Measurements from ENCODE around the gene EPHX1.

DNA sequence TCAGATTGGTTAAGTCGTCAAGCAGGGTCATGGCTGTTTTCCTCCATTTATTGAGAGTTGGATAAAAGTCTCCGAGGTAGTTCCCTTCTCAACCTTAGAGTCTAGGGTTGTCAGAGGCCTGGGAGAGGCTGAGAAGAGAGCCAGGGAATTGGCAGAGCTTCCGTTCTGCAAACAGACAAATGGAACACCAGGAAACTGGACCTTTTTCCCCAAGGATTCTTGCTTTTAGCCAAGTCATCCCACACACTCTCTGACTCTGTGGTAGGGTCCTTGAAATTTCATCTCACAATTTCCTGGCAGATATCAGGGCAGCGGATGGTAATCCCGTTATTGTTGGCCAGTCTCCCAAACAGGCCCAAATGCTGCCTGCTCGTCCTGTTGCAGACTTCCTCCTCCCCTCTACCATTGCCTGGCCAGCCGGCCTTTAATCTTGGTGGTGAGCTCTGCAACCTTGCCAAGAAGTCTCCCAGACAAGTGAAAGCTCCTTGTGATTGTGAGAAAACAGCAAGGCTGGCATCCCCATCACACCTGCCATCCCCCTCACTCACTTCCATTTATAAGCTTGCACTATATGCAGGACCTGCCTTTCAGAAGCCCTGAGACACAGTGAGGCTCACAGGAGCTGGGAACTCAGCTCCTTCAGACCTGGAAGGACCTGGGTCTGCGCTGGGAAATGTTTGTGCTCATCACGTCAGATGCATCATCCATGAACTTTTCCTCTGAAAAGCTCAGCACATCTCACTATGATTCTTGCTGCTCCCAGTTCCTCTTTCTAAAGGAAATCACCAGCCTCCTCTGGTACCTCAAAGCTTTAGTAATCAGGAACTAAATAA, 46.0 kb upstream of the EPHX1 start:
- TF ChIP-seq YY1 (IDR thresholded peaks at IDR 0.05; ENCODE audit: low read depth, low read length) (no peak), POLR2AphosphoS5 (IDR thresholded peaks at IDR 0.05; ENCODE audit: low read length) (no peak), CREM (IDR thresholded peaks at IDR 0.05; ENCODE audit: low read depth) (no peak), HDAC2 (IDR thresholded peaks at IDR 0.05) (no peak), BMI1 (IDR thresholded peaks at IDR 0.05; ENCODE audit: borderline replicate concordance) (no peak), CBX5 (IDR thresholded peaks at IDR 0.05; ENCODE audit: low read depth) (no peak), E2F4 (IDR thresholded peaks at IDR 0.05; ENCODE audit: low read depth, low read length) (no peak), EP300 (IDR thresholded peaks at IDR 0.05; ENCODE audit: borderline replicate concordance in 1 of 2, control insufficient read depth in 1 of 2, low read depth in 2 of 2, low read length in 2 of 2) (no peak), SIN3A (IDR thresholded peaks at IDR 0.05; ENCODE audit: low read depth, low read length) (no peak), STAT3 (IDR thresholded peaks at IDR 0.05; ENCODE audit: low read depth, low read length) (no peak)
- TF ChIP-seq, protein P1, sequence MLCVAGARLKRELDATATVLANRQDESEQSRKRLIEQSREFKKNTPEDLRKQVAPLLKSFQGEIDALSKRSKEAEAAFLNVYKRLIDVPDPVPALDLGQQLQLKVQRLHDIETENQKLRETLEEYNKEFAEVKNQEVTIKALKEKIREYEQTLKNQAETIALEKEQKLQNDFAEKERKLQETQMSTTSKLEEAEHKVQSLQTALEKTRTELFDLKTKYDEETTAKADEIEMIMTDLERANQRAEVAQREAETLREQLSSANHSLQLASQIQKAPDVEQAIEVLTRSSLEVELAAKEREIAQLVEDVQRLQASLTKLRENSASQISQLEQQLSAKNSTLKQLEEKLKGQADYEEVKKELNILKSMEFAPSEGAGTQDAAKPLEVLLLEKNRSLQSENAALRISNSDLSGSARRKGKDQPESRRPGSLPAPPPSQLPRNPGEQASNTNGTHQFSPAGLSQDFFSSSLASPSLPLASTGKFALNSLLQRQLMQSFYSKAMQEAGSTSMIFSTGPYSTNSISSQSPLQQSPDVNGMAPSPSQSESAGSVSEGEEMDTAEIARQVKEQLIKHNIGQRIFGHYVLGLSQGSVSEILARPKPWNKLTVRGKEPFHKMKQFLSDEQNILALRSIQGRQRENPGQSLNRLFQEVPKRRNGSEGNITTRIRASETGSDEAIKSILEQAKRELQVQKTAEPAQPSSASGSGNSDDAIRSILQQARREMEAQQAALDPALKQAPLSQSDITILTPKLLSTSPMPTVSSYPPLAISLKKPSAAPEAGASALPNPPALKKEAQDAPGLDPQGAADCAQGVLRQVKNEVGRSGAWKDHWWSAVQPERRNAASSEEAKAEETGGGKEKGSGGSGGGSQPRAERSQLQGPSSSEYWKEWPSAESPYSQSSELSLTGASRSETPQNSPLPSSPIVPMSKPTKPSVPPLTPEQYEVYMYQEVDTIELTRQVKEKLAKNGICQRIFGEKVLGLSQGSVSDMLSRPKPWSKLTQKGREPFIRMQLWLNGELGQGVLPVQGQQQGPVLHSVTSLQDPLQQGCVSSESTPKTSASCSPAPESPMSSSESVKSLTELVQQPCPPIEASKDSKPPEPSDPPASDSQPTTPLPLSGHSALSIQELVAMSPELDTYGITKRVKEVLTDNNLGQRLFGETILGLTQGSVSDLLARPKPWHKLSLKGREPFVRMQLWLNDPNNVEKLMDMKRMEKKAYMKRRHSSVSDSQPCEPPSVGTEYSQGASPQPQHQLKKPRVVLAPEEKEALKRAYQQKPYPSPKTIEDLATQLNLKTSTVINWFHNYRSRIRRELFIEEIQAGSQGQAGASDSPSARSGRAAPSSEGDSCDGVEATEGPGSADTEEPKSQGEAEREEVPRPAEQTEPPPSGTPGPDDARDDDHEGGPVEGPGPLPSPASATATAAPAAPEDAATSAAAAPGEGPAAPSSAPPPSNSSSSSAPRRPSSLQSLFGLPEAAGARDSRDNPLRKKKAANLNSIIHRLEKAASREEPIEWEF (IDR thresholded peaks at IDR 0.05; ENCODE audit: insufficient replicate concordance, low read depth, low read length), result no peak
- TF ChIP-seq, protein P2, sequence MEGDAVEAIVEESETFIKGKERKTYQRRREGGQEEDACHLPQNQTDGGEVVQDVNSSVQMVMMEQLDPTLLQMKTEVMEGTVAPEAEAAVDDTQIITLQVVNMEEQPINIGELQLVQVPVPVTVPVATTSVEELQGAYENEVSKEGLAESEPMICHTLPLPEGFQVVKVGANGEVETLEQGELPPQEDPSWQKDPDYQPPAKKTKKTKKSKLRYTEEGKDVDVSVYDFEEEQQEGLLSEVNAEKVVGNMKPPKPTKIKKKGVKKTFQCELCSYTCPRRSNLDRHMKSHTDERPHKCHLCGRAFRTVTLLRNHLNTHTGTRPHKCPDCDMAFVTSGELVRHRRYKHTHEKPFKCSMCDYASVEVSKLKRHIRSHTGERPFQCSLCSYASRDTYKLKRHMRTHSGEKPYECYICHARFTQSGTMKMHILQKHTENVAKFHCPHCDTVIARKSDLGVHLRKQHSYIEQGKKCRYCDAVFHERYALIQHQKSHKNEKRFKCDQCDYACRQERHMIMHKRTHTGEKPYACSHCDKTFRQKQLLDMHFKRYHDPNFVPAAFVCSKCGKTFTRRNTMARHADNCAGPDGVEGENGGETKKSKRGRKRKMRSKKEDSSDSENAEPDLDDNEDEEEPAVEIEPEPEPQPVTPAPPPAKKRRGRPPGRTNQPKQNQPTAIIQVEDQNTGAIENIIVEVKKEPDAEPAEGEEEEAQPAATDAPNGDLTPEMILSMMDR (IDR thresholded peaks at IDR 0.05 in 2 of 3, conservative IDR thresholded peaks at IDR 0.05 in 1 of 3; ENCODE audit: control insufficient read depth in 2 of 3, extremely low read depth in 1 of 3, insufficient read depth in 1 of 3, low read depth in 3 of 3, low read length in 3 of 3), result no peak
